PFSK-1 (cell line): ENCODE data around the gene KLF16.

Experiments
- SIN3A ChIP-seq: IDR thresholded peaks from 2 replicates; pipeline ENCODE4 v1.6.1; 2012; ENCODE audit warnings: mild to moderate bottlenecking, low read length, moderate library complexity, borderline replicate concordance; ENCODE audit not compliant: insufficient read depth
- TAF1 ChIP-seq: IDR thresholded peaks from 2 replicates; pipeline ENCODE4 v1.6.1; 2012; ENCODE audit warnings: low read length, control low read depth, borderline replicate concordance; ENCODE audit not compliant: insufficient read depth

- no peak for TF ChIP-seq SIN3A
- no peak for TF ChIP-seq TAF1
Measured at GRCh38 chr19:1855828-1856255, 7.5 kb downstream of the KLF16 start.
